Activated CD4-positive, alpha-beta T cell treated with anti-CD3 and anti-CD28 coated beads, Interleukin-2, Interleukin-4, amounts not matched to agents 100 ng/mL and 50 ng/mL, durations not matched to agents 16 hours and 8 hours (primary cell): ENCODE measurements around the gene SESTD1.
"Not testable (repeated sequence)": the region's sequence is repeated elsewhere in the genome, so short reads cannot be mapped to it uniquely, and the experiment has no call there.

Source experiments
- DNase-seq: peaks from one replicate; pipeline ENCODE4 v3.0.0-alpha.2; 2020; ENCODE audit warnings: low spot score

Gene SESTD1

GRCh38 chr2:179106676-179107428, 157.8 kb downstream of the SESTD1 start:
- DNase-seq, result no peak

- DNase-seq, result no peak
Measured at GRCh38 chr2:179106342-179106675, 158.3 kb downstream of the SESTD1 start.

GRCh38 chr2:179104736-179105135, 159.9 kb downstream of the SESTD1 start:
- DNase-seq, result no peak

GRCh38 chr2:179098080-179098689, 166.4 kb downstream of the SESTD1 start:
- DNase-seq, result no peak

GRCh38 chr2:179097131-179097530, 167.5 kb downstream of the SESTD1 start:
- no peak for DNase-seq

- no peak for DNase-seq
Measured at GRCh38 chr2:179096090-179096489, 168.5 kb downstream of the SESTD1 start.

GRCh38 chr2:179092912-179093311, 171.7 kb downstream of the SESTD1 start:
- DNase-seq, result not testable (repeated sequence)

- no peak for DNase-seq
Measured at GRCh38 chr2:179082697-179083096, 181.9 kb downstream of the SESTD1 start.

GRCh38 chr2:179081954-179082353, 182.7 kb downstream of the SESTD1 start:
- DNase-seq, result no peak

- no peak for DNase-seq
Measured at GRCh38 chr2:179072527-179072926, 192.1 kb downstream of the SESTD1 start.

- no peak for DNase-seq
Measured at GRCh38 chr2:179071810-179072355, 192.7 kb downstream of the SESTD1 start.

- DNase-seq, result no peak
Measured at GRCh38 chr2:179070895-179071294, 193.7 kb downstream of the SESTD1 start.

GRCh38 chr2:179069685-179070084, 194.9 kb downstream of the SESTD1 start:
- no peak for DNase-seq

GRCh38 chr2:179068991-179069643, 195.5 kb downstream of the SESTD1 start:
- DNase-seq, result no peak

- no peak for DNase-seq
Measured at GRCh38 chr2:179059026-179059700, 205.5 kb downstream of the SESTD1 start.

- DNase-seq, result no peak
Measured at GRCh38 chr2:179057737-179058136, 206.9 kb downstream of the SESTD1 start.

- DNase-seq, result not testable (repeated sequence)
Measured at GRCh38 chr2:179053568-179053967, 211.1 kb downstream of the SESTD1 start.
